ENCODE data around the gene CARHSP1. TPM values are rescaled to one million over a fixed set of nuclear protein-coding genes. Genes with fewer than 3 reads are reported as not detected.
A peak's percentile ranks its signal among the peaks of the same experiment; 100 is the strongest.

CARHSP1 gene
- total and polyA plus RNA-seq, 9 of the 15 experiments (the other 6 are each of a cell fraction or from before 2014, with no cell fraction given), result 5.8 to 114 (median 41.1) TPM

DNA sequence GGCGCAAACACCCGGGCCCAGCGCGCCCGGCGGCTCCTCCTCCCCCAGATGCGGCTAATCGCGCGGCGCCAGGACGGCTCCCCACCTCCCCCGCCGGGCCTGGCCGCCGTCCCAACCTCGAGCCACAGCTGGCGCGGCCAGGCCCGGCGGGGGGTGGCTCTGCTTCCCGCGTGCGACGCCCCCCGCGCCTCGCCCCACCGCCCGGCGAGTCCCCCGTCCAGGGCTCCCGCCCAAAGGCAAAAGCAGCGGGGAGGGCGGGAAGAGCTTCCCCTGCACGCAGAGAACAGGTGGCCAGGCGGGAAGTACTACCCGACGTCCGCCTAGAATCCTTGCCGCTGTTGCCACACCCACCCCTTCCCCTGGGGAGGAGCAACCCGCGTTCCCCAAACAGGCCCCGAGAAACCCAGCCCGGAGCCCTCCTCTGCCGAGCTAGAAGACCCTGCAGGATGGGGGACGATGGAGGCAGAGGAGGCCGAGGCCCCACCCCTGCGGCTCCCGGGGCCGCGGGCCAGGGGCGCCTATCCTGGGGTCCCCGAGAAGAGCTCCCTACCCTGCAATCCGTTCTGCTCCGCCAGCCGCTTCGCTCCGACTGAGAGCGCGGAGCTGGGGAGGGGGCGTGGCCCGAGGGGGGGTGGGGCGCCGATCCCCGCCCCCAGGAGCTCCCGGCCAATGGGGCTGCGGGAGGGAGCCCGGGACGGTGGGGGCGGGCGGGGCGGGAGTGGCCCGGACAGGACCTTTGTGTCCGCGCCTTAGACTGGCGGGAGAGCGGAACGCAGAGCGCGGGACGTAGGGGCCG is at the start of gene CARHSP1 (continued):
- TF ChIP-seq C11orf30 (IDR thresholded peaks at IDR 0.05; ENCODE audit: low read depth) (no peak), SMARCC2 (IDR thresholded peaks at IDR 0.05; ENCODE audit: low read depth) (no peak; the same call in 1 of the 2 replicates), ZNF124 (CRISPR knock-in tag; IDR thresholded peaks at IDR 0.05) (no peak), XRCC3 (IDR thresholded peaks at IDR 0.05) (no peak), NFIC (IDR thresholded peaks at IDR 0.05) (peak; percentile 90), XRCC5 (IDR thresholded peaks at IDR 0.05; ENCODE audit: low read depth, low read length) (no peak), BRD9 (IDR thresholded peaks at IDR 0.05; ENCODE audit: low read depth, partially characterized antibody) (no peak), ZNF146 (CRISPR knock-in tag; IDR thresholded peaks at IDR 0.05; ENCODE audit: unreplicated experiment) (no peak), ZFP36 (IDR thresholded peaks at IDR 0.05; ENCODE audit: low read depth, low read length, partially characterized antibody) (no peak), ZNF324 (CRISPR knock-in tag; IDR thresholded peaks at IDR 0.05) (no peak), ZNF436 (CRISPR knock-in tag; IDR thresholded peaks at IDR 0.05) (no peak), ZKSCAN1 (IDR thresholded peaks at IDR 0.05; ENCODE audit: low read depth, low read length) (peak; percentile 64; the same call in 1 of the 2 replicates), SFPQ (IDR thresholded peaks at IDR 0.05; ENCODE audit: low read depth, low read length) (no peak), MAFG (tag; conservative IDR thresholded peaks at IDR 0.05) (no peak), ZNF740 (CRISPR knock-in tag; IDR thresholded peaks at IDR 0.05) (no peak), ZNF740 (tag; IDR thresholded peaks at IDR 0.05) (peak in 1 of 2 experiments; percentile 22; a peak in 1 of 4 replicates), NFXL1 (CRISPR knock-in tag; IDR thresholded peaks at IDR 0.05) (no peak), PTBP1 (IDR thresholded peaks at IDR 0.05; ENCODE audit: low read depth, low read length) (no peak), FOXJ3 (CRISPR knock-in tag; IDR thresholded peaks at IDR 0.05) (no peak), HNRNPL (IDR thresholded peaks at IDR 0.05; ENCODE audit: low read depth, low read length) (peak; percentile 78; the same call in 1 of the 2 replicates)
- TF ChIP-seq, protein P1, sequence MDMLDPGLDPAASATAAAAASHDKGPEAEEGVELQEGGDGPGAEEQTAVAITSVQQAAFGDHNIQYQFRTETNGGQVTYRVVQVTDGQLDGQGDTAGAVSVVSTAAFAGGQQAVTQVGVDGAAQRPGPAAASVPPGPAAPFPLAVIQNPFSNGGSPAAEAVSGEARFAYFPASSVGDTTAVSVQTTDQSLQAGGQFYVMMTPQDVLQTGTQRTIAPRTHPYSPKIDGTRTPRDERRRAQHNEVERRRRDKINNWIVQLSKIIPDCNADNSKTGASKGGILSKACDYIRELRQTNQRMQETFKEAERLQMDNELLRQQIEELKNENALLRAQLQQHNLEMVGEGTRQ (CRISPR knock-in tag; IDR thresholded peaks at IDR 0.05), result no peak
- TF ChIP-seq, protein P2, sequence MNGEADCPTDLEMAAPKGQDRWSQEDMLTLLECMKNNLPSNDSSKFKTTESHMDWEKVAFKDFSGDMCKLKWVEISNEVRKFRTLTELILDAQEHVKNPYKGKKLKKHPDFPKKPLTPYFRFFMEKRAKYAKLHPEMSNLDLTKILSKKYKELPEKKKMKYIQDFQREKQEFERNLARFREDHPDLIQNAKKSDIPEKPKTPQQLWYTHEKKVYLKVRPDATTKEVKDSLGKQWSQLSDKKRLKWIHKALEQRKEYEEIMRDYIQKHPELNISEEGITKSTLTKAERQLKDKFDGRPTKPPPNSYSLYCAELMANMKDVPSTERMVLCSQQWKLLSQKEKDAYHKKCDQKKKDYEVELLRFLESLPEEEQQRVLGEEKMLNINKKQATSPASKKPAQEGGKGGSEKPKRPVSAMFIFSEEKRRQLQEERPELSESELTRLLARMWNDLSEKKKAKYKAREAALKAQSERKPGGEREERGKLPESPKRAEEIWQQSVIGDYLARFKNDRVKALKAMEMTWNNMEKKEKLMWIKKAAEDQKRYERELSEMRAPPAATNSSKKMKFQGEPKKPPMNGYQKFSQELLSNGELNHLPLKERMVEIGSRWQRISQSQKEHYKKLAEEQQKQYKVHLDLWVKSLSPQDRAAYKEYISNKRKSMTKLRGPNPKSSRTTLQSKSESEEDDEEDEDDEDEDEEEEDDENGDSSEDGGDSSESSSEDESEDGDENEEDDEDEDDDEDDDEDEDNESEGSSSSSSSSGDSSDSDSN (IDR thresholded peaks at IDR 0.05; ENCODE audit: borderline replicate concordance in 1 of 2, low read depth in 2 of 2, low read length in 2 of 2), result peak in 1 of 2 experiments; percentile 22; a peak in 1 of 4 replicates

Data from K562 (cell line).